Germinal center (tissue), 1 donor: ENCODE data around the gene PPEF1.
"Not testable (repeated sequence)": the region's sequence is repeated elsewhere in the genome, so short reads cannot be mapped to it uniquely, and the experiment has no call there.

ENCODE experiments used
- DNase-seq: peaks from one replicate; pipeline ENCODE4 v3.0.0; 2012; ENCODE audit warnings: mixed read lengths, low spot score

The PPEF1 gene

GRCh38 chrX:18793601-18794089 lies 86.2 kb downstream of the PPEF1 start:
- DNase-seq: no peak

GRCh38 chrX:18797141-18797540 lies 89.7 kb downstream of the PPEF1 start:
- DNase-seq: no peak

- DNase-seq: no peak
Observed at GRCh38 chrX:18799911-18800310, 92.5 kb downstream of the PPEF1 start.

- no peak for DNase-seq
Observed at GRCh38 chrX:18809641-18810040, 102.2 kb downstream of the PPEF1 start.

GRCh38 chrX:18810416-18810815 lies 103.0 kb downstream of the PPEF1 start:
- DNase-seq: no peak

- no peak for DNase-seq
Observed at GRCh38 chrX:18825375-18825774, 117.9 kb downstream of the PPEF1 start.

- DNase-seq: no peak
Observed at GRCh38 chrX:18828832-18829404, 121.5 kb downstream of the PPEF1 start.

- DNase-seq: no peak
Observed at GRCh38 chrX:18833071-18833731, 125.8 kb downstream of the PPEF1 start.

- not testable (repeated sequence) for DNase-seq
Observed at GRCh38 chrX:18847901-18848300, 140.5 kb downstream of the PPEF1 start.

GRCh38 chrX:18855919-18856644 lies 148.6 kb downstream of the PPEF1 start:
- no peak for DNase-seq

GRCh38 chrX:18856645-18856997 lies 149.2 kb downstream of the PPEF1 start:
- DNase-seq: no peak

GRCh38 chrX:18861511-18861910 lies 154.1 kb downstream of the PPEF1 start:
- DNase-seq: no peak

- DNase-seq: no peak
Observed at GRCh38 chrX:18864390-18864920, 157.0 kb downstream of the PPEF1 start.

- DNase-seq: no peak
Observed at GRCh38 chrX:18871161-18871890, 163.9 kb downstream of the PPEF1 start.

- DNase-seq: no peak
Observed at GRCh38 chrX:18871970-18872369, 164.5 kb downstream of the PPEF1 start.

- no peak for DNase-seq
Observed at GRCh38 chrX:18872621-18873020, 165.2 kb downstream of the PPEF1 start.

GRCh38 chrX:18873189-18873791 lies 165.8 kb downstream of the PPEF1 start:
- no peak for DNase-seq

- DNase-seq: no peak
Observed at GRCh38 chrX:18873836-18874235, 166.4 kb downstream of the PPEF1 start.

GRCh38 chrX:18874560-18875255 lies 167.3 kb downstream of the PPEF1 start:
- no peak for DNase-seq

GRCh38 chrX:18875256-18875878 lies 167.9 kb downstream of the PPEF1 start:
- no peak for DNase-seq

GRCh38 chrX:18877469-18877868 lies 170.0 kb downstream of the PPEF1 start:
- no peak for DNase-seq
